H1 (cell line): Measurements from ENCODE around the gene WAC. TPM values are rescaled to one million over a fixed set of nuclear protein-coding genes. Genes with fewer than 3 reads are reported as not detected.

Experiments used
- CHD2 ChIP-seq: IDR thresholded peaks from 2 replicates; pipeline ENCODE4 v1.6.1; 2012; ENCODE audit warnings: low read length, improper control_type of control experiment
- CTCF ChIP-seq, 3 experiments: IDR thresholded peaks; 1 replicate in 2 of 3; 2 replicates in 1 of 3; pipeline versions ENCODE4 v1.5.1 to v1.6.1; 2011; ENCODE audit warnings: low read length in 3 of 3, mild to moderate bottlenecking in 3 of 3, inconsistent platforms in 2 of 3, low read depth in 1 of 3, moderate library complexity in 1 of 3; ENCODE audit not compliant: insufficient read depth in 1 of 3; ENCODE audit errors: control extremely low read depth in 1 of 3
- EP300 ChIP-seq, 2 experiments: IDR thresholded peaks; 1 replicate in 1 of 2; 2 replicates in 1 of 2; pipeline ENCODE4 v1.6.1; 2011 to 2012; ENCODE audit warnings: low read depth in 2 of 2, low read length in 2 of 2, mild to moderate bottlenecking in 2 of 2, borderline replicate concordance in 1 of 2, inconsistent platforms in 1 of 2, moderate library complexity in 1 of 2
- JUND ChIP-seq: IDR thresholded peaks from 2 replicates; pipeline ENCODE4 v1.6.1; 2011; ENCODE audit warnings: mild to moderate bottlenecking, improper control_type of control experiment, low read length
- YY1 ChIP-seq: IDR thresholded peaks from 2 replicates; pipeline ENCODE4 v1.6.1; 2011; ENCODE audit warnings: low read depth, mild to moderate bottlenecking, low read length
- polyA plus RNA-seq, 7 experiments: library from polyadenylated mRNA; depleted of rRNA in 3 of 7; stranded (reverse) in 5 of 7; unstranded in 2 of 7; fragments of >200 nt in 5 of 7; fragments of 200-250 nt in 2 of 7; gene quantifications; 1 replicate in 5 of 7; 2 replicates in 1 of 7; 4 replicates in 1 of 7; pipeline versions ENCODE4 v1.2.1 to v1.2.3, GENCODE V29; 2011 to 2013; ENCODE audit warnings: missing spikeins in 2 of 7, mixed read lengths in 2 of 7
- total RNA-seq: library from RNA; stranded (reverse); fragmentation: NEBNext Ultra II Directional; extraction: Animal tissue kit (Norgen Biotek cat#: 25700); gene quantifications from 2 replicates; pipeline ENCODE4 v1.2.1, GENCODE V29; 2021

Gene WAC
- total and polyA plus RNA-seq, 2 of the 8 experiments (the other 6 are each of a cell fraction or from before 2014, with no cell fraction given) = 72.9 to 128 TPM

- TF ChIP-seq EP300 (IDR thresholded peaks at IDR 0.05; ENCODE audit: borderline replicate concordance in 1 of 2, low read depth in 2 of 2, low read length in 2 of 2) = no peak
- TF ChIP-seq CTCF (IDR thresholded peaks at IDR 0.05; ENCODE audit: control extremely low read depth in 1 of 3, insufficient read depth in 1 of 3, low read depth in 1 of 3, low read length in 3 of 3) = no peak
- TF ChIP-seq CHD2 = no peak
- no peak for TF ChIP-seq JUND
- no peak for TF ChIP-seq YY1
Measured at GRCh38 chr10:28514648-28515047, 18.3 kb upstream of the WAC start (continued).
